Stimulated activated CD4-positive, alpha-beta T cell treated with anti-CD3 and anti-CD28 coated beads, Interleukin-2, amount 100 ng/mL, for 48 hours (primary cell): ENCODE data around the gene DUSP7.

ENCODE experiments used
- DNase-seq, 2 donors: peaks; one replicate each; pipeline ENCODE4 v3.0.0-alpha.2; 2020

Gene DUSP7

GRCh38 chr3:52004163-52004787 is 52.1 kb downstream of the DUSP7 start:
- DNase-seq, result no peak

DNA sequence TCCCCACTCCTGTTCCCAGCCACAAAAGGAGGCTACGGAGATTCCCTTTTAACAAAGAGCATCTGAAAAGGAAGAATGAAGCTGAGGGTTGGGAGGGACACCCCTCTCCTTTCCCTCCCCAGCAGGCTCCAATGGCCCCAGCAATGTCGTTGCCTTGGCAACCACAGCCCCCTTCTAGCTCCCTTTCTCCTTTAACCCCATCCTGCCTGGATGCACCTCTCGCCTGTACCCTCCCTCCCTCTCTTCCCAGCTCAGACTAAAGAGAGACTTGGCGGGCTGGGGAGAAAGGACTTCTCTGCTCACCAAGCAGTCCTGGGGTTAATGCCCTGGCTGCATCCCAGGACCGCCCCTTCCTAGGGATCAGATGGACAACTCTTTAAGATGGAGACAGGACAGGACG is 53.6 kb downstream of the DUSP7 start:
- DNase-seq, result no peak

GRCh38 chr3:52001443-52001974 is 54.9 kb downstream of the DUSP7 start:
- DNase-seq, result peak; percentile 79 to 84

DNA sequence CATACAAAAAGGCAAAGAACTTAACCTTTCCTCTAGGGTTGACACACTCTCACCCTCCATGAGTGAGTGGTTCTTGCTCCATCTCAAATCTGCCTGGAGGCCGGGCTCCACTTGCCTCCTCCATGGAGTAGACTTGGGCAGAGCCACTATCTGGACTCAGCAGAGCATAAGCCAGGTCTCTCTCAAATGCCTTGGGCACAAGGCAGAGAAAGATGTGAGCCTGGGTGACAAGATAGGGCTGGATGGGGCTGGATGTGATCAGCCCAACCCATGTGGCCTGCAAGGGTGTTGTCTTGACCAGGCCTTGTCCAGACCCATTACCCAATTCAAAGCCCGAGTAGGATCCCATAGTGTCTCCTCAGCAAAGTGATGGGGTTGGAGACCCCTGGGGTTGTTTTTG is 56.5 kb downstream of the DUSP7 start:
- no peak for DNase-seq
